GM12878 (cell line): ENCODE measurements around the gene HMGN1. TPM values are rescaled to one million over a fixed set of nuclear protein-coding genes. Genes with fewer than 3 reads are reported as not detected.

Source experiments
- ATAC-seq: fragments of 200-7000 bp; cut with Tn5 transposase; 3 replicates; pipeline ENCODE4 v1.9.1; 2020; ENCODE audit warnings: mild to moderate bottlenecking, moderate library complexity
- BruUV-seq: library from RNA; stranded (reverse); fragments of 400-500 nt; replicated peaks from 2 replicates; lab custom pipeline; 2021; lab: Mats Ljungman, UMichigan
- CTCF ChIA-PET: fragments of 300-600 bp; sonication (Branson Sonifier 250); formaldehyde crosslinking; extraction: SDS; loops from one replicate; lab custom pipeline; 2021; ENCODE audit warnings: inconsistent platforms; lab: Yijun Ruan, JAX
- POLR2A ChIA-PET: fragments of 350-600 bp; formaldehyde crosslinking; extraction: SDS; loops from one replicate; lab custom pipeline; 2021; ENCODE audit warnings: inconsistent platforms; lab: Charles Lee
- RAD21 ChIA-PET: fragments of 300-600 bp; sonication (Branson Sonifier 250); formaldehyde crosslinking; loops from one replicate; lab custom pipeline; 2023; ENCODE audit warnings: antibody characterized with exemption; ENCODE audit not compliant: unreplicated experiment; lab: Charles Lee
- SMC1A ChIA-PET: fragments of 300-600 bp; sonication (Branson Sonifier 250); formaldehyde crosslinking; loops from one replicate; lab custom pipeline; 2023; ENCODE audit not compliant: unreplicated experiment, uncharacterized antibody; lab: Charles Lee
- DNase-seq: peaks from one replicate; pipeline ENCODE4 v3.0.0-alpha.2; 2011; ENCODE audit warnings: low read depth, low spot score
- FAIRE-seq: peaks from 3 replicates; lab custom pipeline; 2011; peaks lifted over from hg19 to GRCh38; lab: Jason Lieb, UNC
- H2AFZ ChIP-seq: 2 replicates; pipeline ENCODE4 v1.6.0; 2011; ENCODE audit warnings: low read depth, low read length, control low read depth; ENCODE audit not compliant: control insufficient read depth
- H3K27ac ChIP-seq: 2 replicates; pipeline ENCODE4 v1.5.1; 2011; ENCODE audit warnings: control low read depth; ENCODE audit not compliant: control insufficient read depth, insufficient read depth
- H3K27me3 ChIP-seq, 2 experiments: replicated peaks in 1 of 2; 2 replicates each; pipeline versions ENCODE4 v1.6.0 to v1.6.1; 2011; ENCODE audit warnings: low read length in 1 of 2; ENCODE audit not compliant: control insufficient read depth in 2 of 2, insufficient read depth in 2 of 2
- H3K36me3 ChIP-seq, 2 experiments: 2 replicates each; pipeline ENCODE4 v1.5.1; 2011; ENCODE audit warnings: low read length in 1 of 2; ENCODE audit not compliant: control insufficient read depth in 2 of 2, insufficient read depth in 2 of 2
- H3K4me1 ChIP-seq: 2 replicates; pipeline ENCODE4 v1.6.1; 2011; ENCODE audit warnings: mild to moderate bottlenecking, low read length, moderate library complexity, mixed read lengths; ENCODE audit not compliant: control insufficient read depth, insufficient read depth
- H3K4me2 ChIP-seq: 2 replicates; pipeline ENCODE4 v1.6.0; 2011; ENCODE audit warnings: control low read depth; ENCODE audit not compliant: control insufficient read depth, insufficient read depth
- H3K4me3 ChIP-seq: fragments of 200-600 bp; sonication (generic); 2 replicates; pipeline ENCODE4 v1.5.1; 2016
- H3K79me2 ChIP-seq: 2 replicates; pipeline ENCODE4 v1.6.0; 2011; ENCODE audit warnings: low read length; ENCODE audit not compliant: control insufficient read depth, insufficient read depth
- H3K9ac ChIP-seq: 2 replicates; pipeline ENCODE4 v1.8.0; 2011; ENCODE audit warnings: low read length, control low read depth, mixed read lengths; ENCODE audit not compliant: control insufficient read depth, insufficient read depth
- H3K9me3 ChIP-seq: replicated peaks from 3 replicates; pipeline ENCODE4 v1.5.1; 2011; ENCODE audit warnings: mild to moderate bottlenecking, low read length; ENCODE audit not compliant: control insufficient read depth, insufficient read depth
- H4K20me1 ChIP-seq: 2 replicates; pipeline ENCODE4 v1.6.0; 2011; ENCODE audit not compliant: control insufficient read depth, insufficient read depth
- ATF2 ChIP-seq: IDR thresholded peaks from 2 replicates; pipeline ENCODE4 v1.6.1; 2012; ENCODE audit warnings: low read length, inconsistent platforms
- CBFB ChIP-seq: IDR thresholded peaks from 2 replicates; pipeline ENCODE4 v1.6.1; 2016; ENCODE audit warnings: antibody characterized with exemption, low read depth
- GATAD2B ChIP-seq: fragments of 450-650 bp; conservative IDR thresholded peaks from 2 replicates; pipeline ENCODE4 v1.6.1; 2017; ENCODE audit warnings: low read depth, mild to moderate bottlenecking, moderate library complexity
- IRF5 ChIP-seq: fragments of 450-650 bp; IDR thresholded peaks from 2 replicates; pipeline ENCODE4 v1.6.1; 2017; ENCODE audit warnings: borderline replicate concordance
- KAT2A ChIP-seq: conservative IDR thresholded peaks from 2 replicates; pipeline ENCODE4 v1.6.1; 2011; ENCODE audit warnings: low read depth, low read length; ENCODE audit not compliant: control insufficient read depth
- MYC ChIP-seq: IDR thresholded peaks from 2 replicates; pipeline ENCODE4 v1.6.1; 2011; ENCODE audit warnings: mild to moderate bottlenecking, low read length, moderate library complexity, inconsistent platforms; ENCODE audit not compliant: insufficient read depth, insufficient replicate concordance, insufficient read length, severe bottlenecking
- RB1 ChIP-seq: fragments of 450-650 bp; formaldehyde crosslinking; IDR thresholded peaks from 2 replicates; pipeline ENCODE4 v1.6.1; 2017; ENCODE audit warnings: mild to moderate bottlenecking, borderline replicate concordance
- SREBF1 ChIP-seq: IDR thresholded peaks from 2 replicates; pipeline ENCODE4 v1.6.1; 2012; ENCODE audit warnings: mild to moderate bottlenecking, low read length
- ZNF384 ChIP-seq: IDR thresholded peaks from 2 replicates; pipeline ENCODE4 v1.6.1; 2012; ENCODE audit warnings: low read depth, mild to moderate bottlenecking, low read length, improper control_type of control experiment, borderline replicate concordance
- ZNF687 ChIP-seq: fragments of 450-650 bp; IDR thresholded peaks from 2 replicates; pipeline ENCODE4 v1.6.1; 2017; ENCODE audit warnings: mild to moderate bottlenecking, moderate library complexity
- WGBS: methylation state at CpG from one replicate; pipeline ENCODE4 v1.1.6; 2016; ENCODE audit warnings: low lambda C conversion rate; ENCODE audit not compliant: insufficient replicate concordance, insufficient coverage; ENCODE audit errors: missing lambda C conversion rate; 5-methylcytosine and 5-hydroxymethylcytosine counted together
- in situ Hi-C: fragments of 300-500 bp; cut with MboI; formaldehyde crosslinking; loops from 9 replicates; pipeline ENCODE4 v1.14.3; 2018; ENCODE audit warnings: mixed read lengths
- intact Hi-C: fragments of 100-400 bp; cut with micrococcal nuclease; formaldehyde crosslinking; loops from one replicate; pipeline ENCODE4 v1.14.2; 2022; ENCODE audit not compliant: unreplicated experiment
- polyA plus RNA-seq, 11 experiments: library from polyadenylated mRNA; depleted of rRNA in 4 of 11; unstranded in 6 of 11; stranded (reverse) in 5 of 11; fragments of >200 nt; fragmentation: Nextera tagmentation in 4 of 11; fragmentation: Illumina TruSeq in 1 of 11; extraction: Ambion mirVana in 4 of 11; extraction: Trizol in 1 of 11; gene quantifications; 1 replicate in 1 of 11; 2 replicates in 10 of 11; pipeline versions ENCODE4 v1.2.1 to v1.2.3, GENCODE V29; 2011 to 2016; ENCODE audit warnings: inconsistent platforms in 2 of 11, missing spikeins in 2 of 11, low read depth in 1 of 11
- total RNA-seq, 4 experiments: library from RNA; depleted of rRNA in 3 of 4; stranded (reverse); fragments of >200 nt in 3 of 4; fragmentation: Illumina TruSeq in 1 of 4; extraction: Trizol in 1 of 4; gene quantifications; 2 replicates each; pipeline versions ENCODE4 v1.2.1 to v1.2.3, GENCODE V29; 2013 to 2021

The HMGN1 gene
- total and polyA plus RNA-seq, 10 of the 15 experiments (the other 5 are each of a cell fraction or from before 2014, with no cell fraction given), result 120 to 798 (median 396) TPM

- no peak for FAIRE-seq
- no peak for DNase-seq
- SMC1A ChIA-PET, result no interaction called here
- Histone ChIP-seq H3K4me3 (no peak overlapping the region), H3K36me3 (no peaks in the 10 kb centered on the region), H3K9me3 (no peaks in the 10 kb centered on the region)
- ATAC-seq, result no peak
- TF ChIP-seq ZNF384 (no peak), GATAD2B (no peak), RB1 (no peak), CBFB (no peak), MYC (no peak), KAT2A (no peak)
- TF ChIP-seq, all 136 proteins: peak for 0
- CTCF ChIA-PET, result no interaction called here
- Histone ChIP-seq H3K79me2 (no peaks in the 10 kb centered on the region), H3K9ac (no peak overlapping the region), H3K4me2 (no peak overlapping the region), H4K20me1 (no peaks in the 10 kb centered on the region), H3K27ac (no peak overlapping the region), H3K27me3 (no peaks in the 10 kb centered on the region), H2AFZ (no peak overlapping the region), H3K4me1 (no peaks in the 10 kb centered on the region)
- RAD21 ChIA-PET, result no interaction called here
- no TSS peak for BruUV-seq
- POLR2A ChIA-PET, result no interaction called here
- 58% methylated on average over 4 of the region's 4 CpGs for WGBS
- intact Hi-C loops (no loop called here), in situ Hi-C loops (no loop called here)
These were observed 14.3 kb downstream of the HMGN1 start for GRCh38 chr21:39334611-39335010.

- DNase-seq, result no peak
- intact Hi-C loops, result no loop called here
- H3K79me2 ChIP-seq, result no peaks in the 10 kb centered on the region
- H3K4me1 ChIP-seq, result no peaks in the 10 kb centered on the region
- no peak for ATAC-seq
- CTCF ChIA-PET, result no interaction called here
- 61% methylated on average over 8 of the region's 8 CpGs for whole genome bisulfite sequencing
- no peaks in the 10 kb centered on the region for H3K27me3 ChIP-seq
- RAD21 ChIA-PET, result no interaction called here
- no peaks in the 10 kb centered on the region for H3K36me3 ChIP-seq
- no peak for FAIRE-seq
- H3K27ac ChIP-seq, result no peak overlapping the region
- SMC1A ChIA-PET, result interaction anchor here (0.8 kb wide), 1 partner anchor 58 kb away, joined by 3 read pairs; no protein-coding TSS in a partner anchor
- POLR2A ChIA-PET, result no interaction called here
- no peak overlapping the region for H3K9ac ChIP-seq
- H3K4me3 ChIP-seq, result no peak overlapping the region
- no peaks in the 10 kb centered on the region for H3K9me3 ChIP-seq
- in situ Hi-C loops, result no loop called here
- BruUV-seq, result no TSS peak
- H3K4me2 ChIP-seq, result no peak overlapping the region
- no peaks in the 10 kb centered on the region for H4K20me1 ChIP-seq
- H2AFZ ChIP-seq, result no peak overlapping the region
- no peak for TF ChIP-seq ATF2
- no peak for TF ChIP-seq SREBF1
- TF ChIP-seq ZNF687, result no peak
- TF ChIP-seq ZNF384, result no peak
- no peak for TF ChIP-seq IRF5
These were observed 16.7 kb downstream of the HMGN1 start for GRCh38 chr21:39332175-39332574.
